Stimulated activated naive CD4-positive, alpha-beta T cell (primary cell): ENCODE measurements around the gene PLA2G4A.

ENCODE experiments used
- DNase-seq, 6 experiments: peaks; one replicate each; lab custom pipeline; 2025; lab: John Stamatoyannopoulos, UW

Gene PLA2G4A

DNA sequence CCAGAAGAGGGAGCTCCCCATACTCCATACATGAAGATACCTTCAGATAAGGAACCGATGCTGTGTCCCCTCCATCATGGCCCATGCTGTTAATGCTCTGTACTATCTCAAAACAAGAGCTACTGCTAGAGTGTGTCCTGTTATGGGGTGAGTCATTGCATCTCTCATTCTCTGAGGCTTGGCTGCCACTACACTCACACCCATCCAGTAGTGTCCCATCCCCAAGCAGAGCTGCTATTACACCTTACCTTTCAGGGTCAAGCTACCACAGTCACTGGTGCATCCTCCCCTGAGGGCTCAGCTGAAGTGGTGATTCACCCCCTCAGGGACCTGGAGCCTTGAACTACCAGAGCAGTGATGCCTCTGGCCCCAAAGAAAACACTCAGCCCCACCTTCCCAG lies 198.5 kb downstream of the PLA2G4A start:
- no peak for DNase-seq

DNA sequence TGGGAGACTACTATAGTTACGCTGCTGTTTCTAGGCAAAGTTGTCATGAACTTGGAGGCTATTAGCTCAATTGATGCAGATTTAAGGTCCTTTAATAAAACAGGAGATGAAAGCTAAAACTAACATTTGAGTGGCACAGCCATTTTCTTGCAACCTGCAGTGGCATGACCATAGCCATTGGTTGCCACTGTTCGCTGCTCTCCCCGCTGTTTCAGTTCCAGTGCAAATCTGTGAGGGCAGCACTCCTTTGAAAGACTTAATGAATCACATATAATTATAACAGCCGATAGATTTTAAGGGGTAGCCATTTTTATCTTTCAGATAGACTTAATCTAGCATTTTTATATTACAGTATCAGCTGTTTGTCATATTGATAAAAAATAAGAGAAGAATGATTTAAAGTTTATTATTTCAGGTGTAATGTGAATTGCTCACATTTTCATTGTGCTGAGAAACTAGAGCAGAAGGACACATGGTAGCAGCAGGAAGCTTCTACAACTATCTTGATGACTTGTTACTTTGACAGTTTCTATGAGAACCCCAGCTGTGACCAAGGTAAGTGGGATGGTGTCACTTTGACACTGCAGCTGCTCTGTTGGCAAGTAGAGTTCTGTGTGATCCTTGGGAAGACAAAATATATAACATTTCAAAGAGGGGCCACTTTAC lies 203.7 kb downstream of the PLA2G4A start:
- no peak for DNase-seq

DNA sequence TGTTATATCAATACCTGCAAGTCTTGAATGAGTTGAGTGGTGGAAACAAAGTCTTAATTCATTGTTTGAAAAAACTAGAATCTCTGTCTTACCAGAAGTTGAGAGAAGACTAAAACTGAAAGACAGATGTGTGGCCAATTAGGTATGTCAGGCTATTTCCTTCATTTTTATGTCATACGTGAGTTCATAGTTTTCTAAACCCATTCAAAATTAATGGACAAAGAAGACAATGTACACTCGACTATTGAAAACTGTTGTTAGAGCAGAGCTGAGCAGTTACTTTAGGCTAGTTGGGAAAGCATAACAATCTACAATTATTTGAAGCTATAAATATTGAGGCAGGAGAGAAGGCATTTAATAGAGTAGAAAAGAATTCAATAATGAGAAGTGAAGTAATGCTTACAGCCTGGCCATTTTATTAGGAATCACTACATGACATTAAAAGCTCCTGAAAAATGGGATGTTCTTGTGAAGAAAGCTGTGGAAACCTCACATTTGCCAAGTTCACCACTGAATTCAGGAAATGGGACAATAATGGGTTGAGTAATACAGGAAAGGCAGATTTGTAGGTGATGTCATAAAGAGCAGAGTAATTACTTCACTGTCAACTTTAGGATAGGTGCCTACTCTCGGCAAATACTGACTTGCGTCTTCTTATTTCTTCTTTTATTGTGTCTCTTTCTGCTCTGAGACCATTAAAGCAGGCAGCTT lies 204.4 kb downstream of the PLA2G4A start:
- DNase-seq = no peak

DNA sequence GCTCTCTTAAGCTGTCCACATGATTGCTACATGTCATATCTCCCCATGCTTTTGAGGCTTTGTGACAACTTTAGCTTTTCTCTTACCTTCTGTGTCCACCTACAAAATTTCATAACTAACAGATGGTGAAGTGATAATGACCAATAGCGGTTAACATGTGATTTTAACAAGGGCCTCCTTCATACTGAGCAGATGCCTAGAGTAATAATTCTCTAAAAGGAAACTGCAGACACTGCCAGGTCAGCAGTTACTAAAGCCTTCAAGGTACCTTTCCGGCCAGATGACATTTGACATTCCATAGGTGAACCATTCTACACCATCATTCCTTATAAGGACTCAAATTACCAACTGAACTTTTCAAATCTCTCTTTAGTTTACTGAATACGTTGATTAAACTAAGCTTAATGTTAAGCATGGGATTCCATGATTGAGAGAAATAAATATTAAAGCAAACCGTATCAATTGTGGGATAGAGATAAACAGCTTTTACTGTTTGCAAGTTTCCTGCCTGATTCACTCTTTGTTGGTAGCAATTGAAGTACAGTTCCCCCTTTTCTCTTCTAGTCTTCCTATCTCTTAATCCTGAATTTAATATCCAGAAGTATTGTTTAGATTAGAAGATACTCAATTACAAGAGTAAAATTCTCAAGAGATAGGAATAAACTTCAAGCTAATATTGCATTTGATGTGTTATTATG lies 205.1 kb downstream of the PLA2G4A start:
- no peak for DNase-seq

DNA sequence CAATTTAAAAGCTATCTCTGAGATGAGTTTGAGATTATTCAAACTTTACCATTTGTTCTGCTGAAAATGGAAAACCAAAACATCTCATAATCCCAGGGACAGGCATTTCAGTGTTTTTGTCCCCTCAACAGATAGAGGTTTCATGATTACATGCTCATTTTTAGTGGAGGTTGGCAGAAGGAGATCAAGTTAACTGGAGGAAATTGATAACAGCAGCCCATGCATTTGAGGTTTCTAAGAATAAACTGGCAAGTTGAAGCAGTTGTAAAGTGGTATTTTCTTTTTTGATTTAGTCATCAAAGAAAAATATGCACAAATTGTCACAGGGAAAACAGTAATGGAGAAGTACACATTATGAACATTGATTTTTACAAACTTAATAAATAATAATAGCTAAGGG lies 205.8 kb downstream of the PLA2G4A start:
- no peak for DNase-seq

DNA sequence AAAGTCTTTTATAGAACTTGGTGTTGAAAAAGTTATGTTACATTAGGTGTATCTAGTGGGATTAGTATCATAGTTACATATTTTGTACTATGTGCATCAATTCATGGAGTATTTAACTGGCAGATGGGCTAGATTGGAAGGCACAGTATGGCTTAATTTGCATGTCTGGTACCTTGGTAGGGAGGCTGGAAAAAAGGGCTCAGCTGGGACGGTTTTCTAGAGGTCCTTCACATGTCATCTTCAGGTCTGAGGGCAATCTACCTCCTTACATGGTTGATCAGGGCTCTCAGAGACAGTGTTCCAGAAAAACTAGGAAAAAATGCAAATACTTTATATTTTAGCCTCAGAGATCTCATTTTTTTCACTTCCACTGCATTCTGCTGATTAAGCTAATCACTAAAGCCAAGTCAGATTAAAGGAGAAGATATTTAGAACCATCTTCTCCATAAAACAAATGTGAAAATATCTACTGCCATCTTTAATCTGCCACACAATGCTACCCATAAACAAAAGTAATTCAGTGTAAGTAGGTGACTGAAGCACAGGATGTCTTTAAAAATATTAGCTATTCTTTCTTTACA lies 209.3 kb downstream of the PLA2G4A start:
- DNase-seq = no peak
